K562 (cell line): ENCODE results near the gene TLN1. TPM values are rescaled to one million over a fixed set of nuclear protein-coding genes. Genes with fewer than 3 reads are reported as not detected.
A peak's percentile ranks its signal among the peaks of the same experiment; 100 is the strongest.

Experiments
- ATF1 ChIP-seq, 2 experiments: fragments of 450-650 bp in 1 of 2; IDR thresholded peaks; 2 replicates each; pipeline ENCODE4 v1.6.1; 2016; ENCODE audit warnings: missing compliant biosample characterization in 1 of 2, missing genetic modification characterization in 1 of 2
- EWSR1 ChIP-seq: fragments of 450-650 bp; IDR thresholded peaks from 2 replicates; pipeline ENCODE4 v1.6.1; 2018; ENCODE audit warnings: borderline replicate concordance, mild to moderate bottlenecking, low read depth, moderate library complexity; ENCODE audit not compliant: partially characterized antibody
- NR2C2 ChIP-seq, 2 experiments: fragments of 200-800 bp in 1 of 2; sonication (Bioruptor generic) in 1 of 2; sonication (generic) in 1 of 2; formaldehyde crosslinking in 1 of 2; IDR thresholded peaks; 2 replicates each; pipeline versions ENCODE4 v1.6.1 to v1.8.0; 2016 to 2022; ENCODE audit warnings: mild to moderate bottlenecking in 1 of 2, missing compliant biosample characterization in 1 of 2, missing genetic modification characterization in 1 of 2, missing genetic modification reagents in 1 of 2
- SAP30 ChIP-seq: fragments of 200-600 bp; sonication (generic); IDR thresholded peaks from 2 replicates; pipeline ENCODE4 v1.6.1; 2012; ENCODE audit warnings: borderline replicate concordance, low read depth, mild to moderate bottlenecking, moderate library complexity, low read length, control low read depth, inconsistent platforms; ENCODE audit not compliant: insufficient read depth, poor library complexity, severe bottlenecking
- SRSF7 ChIP-seq: fragments of 200-400 bp; formaldehyde crosslinking; optimal IDR thresholded peaks from 2 replicates; pipeline ENCODE3; 2017; ENCODE audit warnings: mild to moderate bottlenecking, low read depth, low read length
- TOE1 ChIP-seq, 2 experiments: fragments of 450-650 bp in 1 of 2; sonication (generic) in 1 of 2; formaldehyde crosslinking in 1 of 2; IDR thresholded peaks; 2 replicates each; pipeline versions ENCODE4 v1.7.1 to v1.8.0; 2016 to 2022; ENCODE audit warnings: borderline replicate concordance in 2 of 2, mild to moderate bottlenecking in 2 of 2, antibody characterized with exemption in 1 of 2, inconsistent platforms in 1 of 2, low read depth in 1 of 2, missing genetic modification reagents in 1 of 2, moderate library complexity in 1 of 2
- ZNF263 ChIP-seq: sonication (generic); formaldehyde crosslinking; IDR thresholded peaks from 2 replicates; pipeline ENCODE4 v1.8.0; 2022; ENCODE audit warnings: mild to moderate bottlenecking, missing genetic modification reagents, borderline replicate concordance
- ZNF274 ChIP-seq: IDR thresholded peaks from 2 replicates; pipeline ENCODE4 v1.6.1; 2011; ENCODE audit warnings: low read depth, mild to moderate bottlenecking, low read length, moderate library complexity, borderline replicate concordance
- polyA plus RNA-seq, 8 experiments: library from polyadenylated mRNA; depleted of rRNA in 4 of 8; stranded (reverse) in 5 of 8; unstranded in 3 of 8; fragments of >200 nt; fragmentation: Nextera tagmentation in 2 of 8; fragmentation: Illumina TruSeq in 1 of 8; extraction: Ambion mirVana in 2 of 8; extraction: Trizol in 1 of 8; gene quantifications; 2 replicates each; pipeline versions ENCODE4 v1.2.1 to v1.2.3, GENCODE V29; 2011 to 2014; ENCODE audit warnings: inconsistent platforms in 1 of 8, missing spikeins in 1 of 8
- total RNA-seq, 7 experiments: library from RNA; depleted of rRNA in 6 of 7; stranded (reverse); fragments of >200 nt in 6 of 7; fragmentation: Illumina TruSeq in 2 of 7; extraction: Trizol in 2 of 7; gene quantifications; 2 replicates each; pipeline versions ENCODE4 v1.2.1 to v1.2.3, GENCODE V29; 2011 to 2021; ENCODE audit warnings: low replicate concordance in 1 of 7
- TF ChIP-seq, protein P1 (sequence below): IDR thresholded peaks from 2 replicates; pipeline ENCODE4 v1.6.1; 2011; ENCODE audit not compliant: insufficient read length; ENCODE audit errors: extremely low read depth
- TF ChIP-seq, protein P2 (sequence below): fragments of 250-450 bp; sonication (Bioruptor Pico); IDR thresholded peaks from 2 replicates; pipeline ENCODE4 v1.9.0; 2021; ENCODE audit warnings: mild to moderate bottlenecking
- TF ChIP-seq, protein P3 (sequence below): fragments of 250-450 bp; sonication (Bioruptor Pico); IDR thresholded peaks from 2 replicates; pipeline ENCODE4 v1.5.0; 2022; ENCODE audit warnings: mild to moderate bottlenecking

Gene TLN1
- total and polyA plus RNA-seq, 9 of the 15 experiments (the other 6 are each of a cell fraction or from before 2014, with no cell fraction given): 3.6 to 240 (median 54.8) TPM

- TF ChIP-seq SAP30: no peak
- TF ChIP-seq ZNF263 (CRISPR knock-in tag): no peak
- TF ChIP-seq SRSF7: no peak
- TF ChIP-seq, protein P1, sequence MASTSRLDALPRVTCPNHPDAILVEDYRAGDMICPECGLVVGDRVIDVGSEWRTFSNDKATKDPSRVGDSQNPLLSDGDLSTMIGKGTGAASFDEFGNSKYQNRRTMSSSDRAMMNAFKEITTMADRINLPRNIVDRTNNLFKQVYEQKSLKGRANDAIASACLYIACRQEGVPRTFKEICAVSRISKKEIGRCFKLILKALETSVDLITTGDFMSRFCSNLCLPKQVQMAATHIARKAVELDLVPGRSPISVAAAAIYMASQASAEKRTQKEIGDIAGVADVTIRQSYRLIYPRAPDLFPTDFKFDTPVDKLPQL: no peak
- 0 out of 2 replicates have a peak, but pooled peaks have one; percentile 38 for TF ChIP-seq TOE1 (IDR thresholded peaks at IDR 0.05; ENCODE audit: borderline replicate concordance)
- TF ChIP-seq TOE1 (CRISPR knock-in tag; IDR thresholded peaks at IDR 0.05; ENCODE audit: borderline replicate concordance, low read depth): no peak
- TF ChIP-seq NR2C2 (CRISPR knock-in tag; IDR thresholded peaks at IDR 0.05): no peak
- peak; percentile 76 for TF ChIP-seq NR2C2 (tag; IDR thresholded peaks at IDR 0.05)
- TF ChIP-seq, protein P2, sequence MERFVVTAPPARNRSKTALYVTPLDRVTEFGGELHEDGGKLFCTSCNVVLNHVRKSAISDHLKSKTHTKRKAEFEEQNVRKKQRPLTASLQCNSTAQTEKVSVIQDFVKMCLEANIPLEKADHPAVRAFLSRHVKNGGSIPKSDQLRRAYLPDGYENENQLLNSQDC (CRISPR knock-in tag): no peak
- TF ChIP-seq, protein P3, sequence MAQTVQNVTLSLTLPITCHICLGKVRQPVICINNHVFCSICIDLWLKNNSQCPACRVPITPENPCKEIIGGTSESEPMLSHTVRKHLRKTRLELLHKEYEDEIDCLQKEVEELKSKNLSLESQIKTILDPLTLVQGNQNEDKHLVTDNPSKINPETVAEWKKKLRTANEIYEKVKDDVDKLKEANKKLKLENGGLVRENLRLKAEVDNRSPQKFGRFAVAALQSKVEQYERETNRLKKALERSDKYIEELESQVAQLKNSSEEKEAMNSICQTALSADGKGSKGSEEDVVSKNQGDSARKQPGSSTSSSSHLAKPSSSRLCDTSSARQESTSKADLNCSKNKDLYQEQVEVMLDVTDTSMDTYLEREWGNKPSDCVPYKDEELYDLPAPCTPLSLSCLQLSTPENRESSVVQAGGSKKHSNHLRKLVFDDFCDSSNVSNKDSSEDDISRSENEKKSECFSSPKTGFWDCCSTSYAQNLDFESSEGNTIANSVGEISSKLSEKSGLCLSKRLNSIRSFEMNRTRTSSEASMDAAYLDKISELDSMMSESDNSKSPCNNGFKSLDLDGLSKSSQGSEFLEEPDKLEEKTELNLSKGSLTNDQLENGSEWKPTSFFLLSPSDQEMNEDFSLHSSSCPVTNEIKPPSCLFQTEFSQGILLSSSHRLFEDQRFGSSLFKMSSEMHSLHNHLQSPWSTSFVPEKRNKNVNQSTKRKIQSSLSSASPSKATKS: no peak
- TF ChIP-seq ZNF274: no peak
- TF ChIP-seq ATF1 (CRISPR knock-in tag; IDR thresholded peaks at IDR 0.05): no peak
- 0 out of 2 replicates have a peak, but pooled peaks have one; percentile 45 for TF ChIP-seq ATF1 (tag; IDR thresholded peaks at IDR 0.05)
- no peak for TF ChIP-seq EWSR1
Measured at GRCh38 chr9:35728041-35728971, 3.7 kb downstream of the TLN1 start (continued).
